Measurements from ENCODE around the gene DEXI. TPM values are rescaled to one million over a fixed set of nuclear protein-coding genes. Genes with fewer than 3 reads are reported as not detected.

The DEXI gene
- total RNA-seq, 1 experiment from 2014 or later = 28.3 TPM

DNA sequence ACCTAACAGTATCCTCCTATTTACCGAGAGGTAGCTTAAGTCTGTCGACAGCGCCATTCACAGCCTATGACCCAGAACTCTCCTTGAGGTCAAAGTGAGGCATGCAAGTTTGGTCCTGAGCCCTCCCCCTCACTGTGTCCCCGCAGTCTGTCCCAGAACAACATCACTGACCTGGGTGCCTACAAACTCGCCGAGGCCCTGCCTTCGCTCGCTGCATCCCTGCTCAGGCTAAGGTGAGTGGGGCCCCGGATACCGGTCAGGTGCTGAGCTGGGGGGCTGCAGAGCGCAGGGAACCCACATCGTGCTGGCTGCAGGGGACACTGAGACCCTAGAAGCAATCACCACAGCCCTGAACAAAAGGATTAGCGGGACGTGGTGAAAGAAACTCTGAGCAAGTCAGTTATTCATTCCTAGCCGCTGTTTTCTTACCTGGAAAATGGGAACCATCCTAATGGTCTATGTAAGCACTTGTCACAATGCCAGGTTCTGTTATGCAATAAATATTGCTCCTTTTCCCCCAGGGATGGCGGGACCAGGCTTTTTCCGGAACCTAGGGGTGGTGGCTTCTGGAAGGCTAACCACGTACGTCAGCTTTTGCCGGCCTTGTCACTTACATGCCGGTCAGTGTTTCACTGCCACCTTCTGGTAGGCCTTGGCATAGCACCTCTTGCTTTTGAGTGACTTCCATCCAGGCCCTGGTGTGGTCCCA lies 23.8 kb downstream of the DEXI start:
- H3K18ac ChIP-seq (ENCODE audit: insufficient read length, low read depth, low read length) = no peak overlapping the region
- peak; percentile 94 for DNase-seq
- no peak overlapping the region for H3K4me2 ChIP-seq (ENCODE audit: insufficient read depth, insufficient read length, low read length)
- no peak overlapping the region for H3K27ac Mint-ChIP-seq
- H3K4ac ChIP-seq (ENCODE audit: low read depth, low read length) = no peak overlapping the region
- H3K4me3 Mint-ChIP-seq = no peak overlapping the region; a peak in 1 of 5 replicates
- no peak overlapping the region for H2AFZ ChIP-seq (ENCODE audit: low read length)
- no peak overlapping the region for H4K91ac ChIP-seq (ENCODE audit: insufficient read length, low read depth, low read length)
- no peaks in the 10 kb centered on the region for H3K36me3 Mint-ChIP-seq (ENCODE audit: insufficient read depth in 1 of 3, low read depth in 3 of 3)
- no peak overlapping the region for H3K14ac ChIP-seq (ENCODE audit: insufficient read depth, low read length)
- no peaks in the 10 kb centered on the region; the same call in 1 of the 2 replicates for H3K4me1 ChIP-seq (ENCODE audit: insufficient read depth, low read length)
- H3K79me1 ChIP-seq (ENCODE audit: insufficient read depth, low read depth, low read length, poor library complexity, severe bottlenecking) = no peaks in the 10 kb centered on the region
- H2BK15ac ChIP-seq (ENCODE audit: low read depth, low read length) = no peak overlapping the region
- no peaks in the 10 kb centered on the region for H3K23me2 ChIP-seq (ENCODE audit: insufficient read length, low read depth, low read length, poor library complexity, severe bottlenecking)
- no peak overlapping the region for H3K9ac ChIP-seq (ENCODE audit: extremely low read depth, insufficient read length, low read length)
- H3K27ac ChIP-seq (ENCODE audit: insufficient read length, low read depth, low read length) = no peak overlapping the region
- no peak overlapping the region for H3K23ac ChIP-seq (ENCODE audit: insufficient read length, low read depth, low read length)
- no peak overlapping the region for H2BK12ac ChIP-seq (ENCODE audit: insufficient read length, low read depth, low read length)
- H3T11ph ChIP-seq (ENCODE audit: low read length) = no peak overlapping the region
- WGBS (ENCODE audit: extremely low coverage, insufficient read length, low lambda C conversion rate) = no CpG with 5 or more reads among the region's 21 CpGs
- H3K79me2 ChIP-seq (ENCODE audit: insufficient read depth, low read length) = no peaks in the 10 kb centered on the region
- H4K5ac ChIP-seq (ENCODE audit: insufficient read length, low read depth, low read length) = no peak overlapping the region
- H3K27me3 ChIP-seq (ENCODE audit: insufficient read depth, low read length) = no peaks in the 10 kb centered on the region
- H2BK20ac ChIP-seq (ENCODE audit: low read depth, low read length, poor library complexity, severe bottlenecking) = no peak overlapping the region
- H3K9me3 Mint-ChIP-seq = no peaks in the 10 kb centered on the region; a peak in 1 of 5 replicates
- no peak overlapping the region for H3K56ac ChIP-seq (ENCODE audit: insufficient read length, low read depth, low read length)
- TF ChIP-seq, protein P1, sequence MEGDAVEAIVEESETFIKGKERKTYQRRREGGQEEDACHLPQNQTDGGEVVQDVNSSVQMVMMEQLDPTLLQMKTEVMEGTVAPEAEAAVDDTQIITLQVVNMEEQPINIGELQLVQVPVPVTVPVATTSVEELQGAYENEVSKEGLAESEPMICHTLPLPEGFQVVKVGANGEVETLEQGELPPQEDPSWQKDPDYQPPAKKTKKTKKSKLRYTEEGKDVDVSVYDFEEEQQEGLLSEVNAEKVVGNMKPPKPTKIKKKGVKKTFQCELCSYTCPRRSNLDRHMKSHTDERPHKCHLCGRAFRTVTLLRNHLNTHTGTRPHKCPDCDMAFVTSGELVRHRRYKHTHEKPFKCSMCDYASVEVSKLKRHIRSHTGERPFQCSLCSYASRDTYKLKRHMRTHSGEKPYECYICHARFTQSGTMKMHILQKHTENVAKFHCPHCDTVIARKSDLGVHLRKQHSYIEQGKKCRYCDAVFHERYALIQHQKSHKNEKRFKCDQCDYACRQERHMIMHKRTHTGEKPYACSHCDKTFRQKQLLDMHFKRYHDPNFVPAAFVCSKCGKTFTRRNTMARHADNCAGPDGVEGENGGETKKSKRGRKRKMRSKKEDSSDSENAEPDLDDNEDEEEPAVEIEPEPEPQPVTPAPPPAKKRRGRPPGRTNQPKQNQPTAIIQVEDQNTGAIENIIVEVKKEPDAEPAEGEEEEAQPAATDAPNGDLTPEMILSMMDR (conservative IDR thresholded peaks at IDR 0.05) = peak; percentile 93
- no peaks in the 10 kb centered on the region for H3K9me3 ChIP-seq (ENCODE audit: control insufficient read depth, low read depth, low read length)
- H3K27me3 Mint-ChIP-seq (ENCODE audit: low read depth) = no peaks in the 10 kb centered on the region; the same call in 1 of the 2 replicates
- no peak overlapping the region for H2BK120ac ChIP-seq (ENCODE audit: low read depth, low read length, poor library complexity, severe bottlenecking)
- no peaks in the 10 kb centered on the region for H4K20me1 ChIP-seq (ENCODE audit: control insufficient read depth, insufficient read depth, insufficient read length)
- no peak overlapping the region for H4K8ac ChIP-seq (replicated peaks; ENCODE audit: insufficient read length, low read depth, low read length)
- no peak overlapping the region for H2BK5ac ChIP-seq (ENCODE audit: insufficient read length, low read length)
- H2AK5ac ChIP-seq (ENCODE audit: insufficient read length, low read length) = no peak overlapping the region
- peaks cover 5 to 10% of the 10 kb centered on the region in 2 experiments for H3K4me1 Mint-ChIP-seq

Measured in H9 (cell line).